GM12873 (cell line): ENCODE results near the gene ZNF562.

ENCODE experiments used
- CTCF ChIP-seq: IDR thresholded peaks from 2 replicates; pipeline ENCODE4 v1.5.1; 2012; ENCODE audit warnings: low read depth, mild to moderate bottlenecking, moderate library complexity, low read length, control low read depth; ENCODE audit not compliant: insufficient read depth; ENCODE audit errors: missing control alignments

The ZNF562 gene

GRCh38 chr19:9700229-9700981 is 25.5 kb upstream of the ZNF562 start:
- no peak for TF ChIP-seq CTCF

- TF ChIP-seq CTCF = no peak
Measured at GRCh38 chr19:9673912-9674662, 813 bp downstream of the ZNF562 start.

- no peak for TF ChIP-seq CTCF
Measured at GRCh38 chr19:9672893-9673292, 2.0 kb downstream of the ZNF562 start.

GRCh38 chr19:9671655-9672054 is 3.2 kb downstream of the ZNF562 start:
- TF ChIP-seq CTCF = no peak

- TF ChIP-seq CTCF = no peak
Measured at GRCh38 chr19:9668544-9668943, 6.4 kb downstream of the ZNF562 start.

GRCh38 chr19:9667898-9668297 is 7.0 kb downstream of the ZNF562 start:
- no peak for TF ChIP-seq CTCF

GRCh38 chr19:9658769-9659168 is 16.1 kb downstream of the ZNF562 start:
- TF ChIP-seq CTCF = no peak
